ENCODE data around the gene AGBL5.

AGBL5 gene

DNA sequence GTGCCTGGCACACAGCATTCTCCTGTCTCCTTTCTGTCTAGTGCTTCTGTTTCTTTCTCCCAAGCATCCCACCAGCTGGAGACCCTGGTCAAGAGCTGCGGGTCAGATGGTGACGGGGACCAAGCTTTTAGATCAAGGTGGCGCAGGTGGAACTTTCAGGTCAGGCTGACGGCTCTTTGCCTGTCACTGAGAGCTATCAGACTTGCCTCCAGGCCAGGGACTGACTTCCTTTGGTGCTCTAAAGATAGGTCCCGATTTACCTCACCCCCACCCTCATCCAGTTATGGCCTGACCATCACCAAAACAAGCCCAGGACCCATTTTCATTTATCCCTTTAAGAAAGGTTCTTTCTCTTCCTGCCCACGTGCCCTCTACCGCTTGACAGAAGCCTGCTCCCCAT, 25.8 kb downstream of the AGBL5 start:
- DNase-seq (ENCODE audit: low read depth in 2 of 2): no peak

DNA sequence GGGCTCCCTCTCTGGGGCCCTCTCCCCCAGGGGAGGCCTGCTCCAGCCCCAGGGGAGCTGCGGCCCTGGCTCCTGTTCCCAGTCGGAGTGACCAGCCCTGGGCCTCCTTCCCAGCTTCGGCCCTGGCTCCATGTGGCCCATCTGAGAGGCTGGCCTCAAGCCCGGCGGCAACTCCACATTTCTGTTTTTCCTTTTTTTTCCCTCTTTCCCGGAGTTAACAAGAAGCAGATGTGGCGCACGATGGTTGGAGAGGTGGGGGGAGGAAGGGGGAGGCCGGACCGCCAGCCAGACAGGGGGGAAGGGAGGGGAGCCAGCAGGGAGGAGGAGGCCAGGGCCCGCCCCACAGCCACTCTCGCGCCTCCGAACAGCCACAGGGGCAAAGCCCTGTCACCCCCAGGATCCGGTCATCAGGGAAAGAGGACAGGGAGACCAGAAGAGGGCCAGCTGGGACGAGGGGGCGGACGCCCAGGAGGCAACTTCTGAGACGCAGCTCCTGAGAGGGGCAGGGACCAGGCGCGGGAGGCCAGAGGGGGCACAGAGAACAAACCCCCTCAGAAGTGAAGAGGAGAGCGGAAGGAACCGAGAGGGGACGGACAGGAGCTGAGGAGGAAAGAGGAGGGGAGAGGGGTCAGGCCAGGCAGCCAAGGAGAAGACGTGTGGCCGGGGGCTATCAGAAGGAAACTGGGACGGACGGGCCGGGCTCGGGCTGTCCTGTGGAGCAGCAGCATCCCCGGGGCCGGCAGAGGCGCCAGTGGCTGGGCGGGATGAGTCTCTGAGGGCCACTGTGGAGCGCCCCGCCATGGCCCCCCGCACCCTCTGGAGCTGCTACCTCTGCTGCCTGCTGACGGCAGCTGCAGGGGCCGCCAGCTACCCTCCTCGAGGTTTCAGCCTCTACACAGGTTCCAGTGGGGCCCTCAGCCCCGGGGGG, 27.1 kb downstream of the AGBL5 start, which contains the start of gene EMILIN1:
Gene EMILIN1 (plus strand): TSS at position 349 of the 928 bp plus-strand sequence. CDS start 451 bp downstream, at position 800.
- peak; percentile 90 to 93 for DNase-seq (ENCODE audit: low read depth in 2 of 2)

DNA sequence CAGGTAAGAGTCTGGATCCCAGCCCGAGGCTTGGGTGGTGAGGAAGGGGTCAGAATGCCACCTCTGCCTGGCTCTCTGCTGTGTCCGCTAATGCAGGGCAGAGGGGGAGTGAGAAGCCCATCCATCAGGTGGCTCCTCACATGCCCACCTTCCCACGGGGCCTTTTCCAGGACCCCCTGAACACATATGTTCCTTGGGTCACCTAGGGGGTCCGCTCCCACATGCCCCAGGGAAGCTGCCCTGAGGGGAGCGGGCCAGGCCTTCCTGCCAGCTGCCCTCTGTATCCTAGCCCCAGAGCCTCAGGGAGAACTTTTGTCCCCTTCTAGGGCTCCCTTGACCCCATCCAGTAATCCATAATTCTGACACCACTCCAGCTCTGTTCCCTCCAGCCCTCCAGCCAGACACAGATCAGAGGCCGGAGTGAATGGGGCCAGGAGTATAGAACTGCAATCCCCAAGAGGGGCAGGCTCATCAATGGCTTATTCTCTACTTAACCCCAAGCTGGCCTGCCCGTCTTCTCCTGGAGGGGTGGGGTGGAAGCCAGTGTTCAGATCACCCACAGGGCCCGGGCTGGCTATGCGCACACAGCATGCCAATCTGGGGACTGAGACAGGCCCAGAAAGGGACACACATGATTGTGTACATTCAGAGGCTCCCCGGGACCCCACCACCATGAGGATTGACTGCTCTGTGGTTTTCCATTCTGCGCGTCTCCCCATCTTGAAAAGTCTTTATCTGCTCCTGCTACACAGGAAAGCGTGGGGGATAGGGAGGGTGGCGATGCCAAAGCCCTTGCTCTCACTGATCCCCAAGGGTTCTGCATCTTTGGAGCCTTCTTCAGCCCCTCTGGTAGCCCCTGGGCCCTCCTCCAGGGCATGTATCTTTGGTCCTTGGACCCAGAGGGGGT, 28.0 kb downstream of the AGBL5 start:
- DNase-seq (ENCODE audit: low read depth in 2 of 2): no peak

DNA sequence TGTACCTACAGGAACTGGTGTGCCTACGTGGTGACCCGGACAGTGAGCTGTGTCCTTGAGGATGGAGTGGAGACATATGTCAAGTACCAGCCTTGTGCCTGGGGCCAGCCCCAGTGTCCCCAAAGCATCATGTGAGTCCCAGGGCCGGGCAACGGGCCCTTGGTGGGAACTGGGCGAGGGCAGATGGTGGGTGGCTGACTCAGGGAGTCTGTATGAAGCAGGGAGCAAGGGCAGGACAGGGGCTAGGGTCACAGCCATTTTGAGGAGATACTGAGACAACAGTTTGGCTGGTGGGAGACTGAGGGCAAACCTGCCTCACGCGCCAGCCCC, 28.6 kb downstream of the AGBL5 start:
- DNase-seq (ENCODE audit: low read depth in 2 of 2): no peak

DNA sequence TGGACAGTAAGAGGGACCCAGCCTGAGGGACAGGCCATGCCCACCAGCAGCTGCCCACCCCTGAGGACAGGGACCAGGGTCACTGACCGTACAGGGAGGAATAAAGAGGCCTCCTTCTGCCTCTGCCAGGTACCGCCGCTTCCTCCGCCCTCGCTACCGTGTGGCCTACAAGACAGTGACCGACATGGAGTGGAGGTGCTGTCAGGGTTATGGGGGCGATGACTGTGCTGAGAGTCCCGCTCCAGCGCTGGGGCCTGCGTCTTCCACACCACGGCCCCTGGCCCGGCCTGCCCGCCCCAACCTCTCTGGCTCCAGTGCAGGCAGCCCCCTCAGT, 29.1 kb downstream of the AGBL5 start:
- no peak for DNase-seq (ENCODE audit: low read depth in 2 of 2)

DNA sequence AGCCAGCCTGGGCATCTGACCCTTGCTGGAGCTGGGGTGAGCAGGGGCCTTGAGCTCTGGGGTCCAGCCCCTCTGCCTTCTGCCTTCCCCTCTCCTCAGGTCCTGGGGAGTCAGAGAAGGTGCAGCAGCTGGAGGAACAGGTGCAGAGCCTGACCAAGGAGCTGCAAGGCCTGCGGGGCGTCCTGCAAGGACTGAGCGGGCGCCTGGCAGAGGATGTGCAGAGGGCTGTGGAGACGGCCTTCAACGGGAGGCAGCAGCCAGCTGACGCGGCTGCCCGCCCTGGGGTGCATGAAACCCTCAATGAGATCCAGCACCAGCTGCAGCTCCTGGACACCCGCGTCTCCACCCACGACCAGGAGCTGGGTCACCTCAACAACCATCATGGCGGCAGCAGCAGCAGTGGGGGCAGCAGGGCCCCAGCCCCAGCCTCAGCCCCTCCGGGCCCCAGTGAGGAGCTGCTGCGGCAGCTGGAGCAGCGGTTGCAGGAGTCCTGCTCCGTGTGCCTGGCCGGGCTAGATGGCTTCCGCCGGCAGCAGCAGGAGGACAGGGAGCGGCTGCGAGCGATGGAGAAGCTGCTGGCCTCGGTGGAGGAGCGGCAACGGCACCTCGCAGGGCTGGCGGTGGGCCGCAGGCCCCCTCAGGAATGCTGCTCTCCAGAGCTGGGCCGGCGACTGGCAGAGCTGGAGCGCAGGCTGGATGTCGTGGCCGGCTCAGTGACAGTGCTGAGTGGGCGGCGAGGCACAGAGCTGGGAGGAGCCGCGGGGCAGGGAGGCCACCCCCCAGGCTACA, 30.7 kb downstream of the AGBL5 start:
- DNase-seq (ENCODE audit: low read depth in 2 of 2): no peak

DNA sequence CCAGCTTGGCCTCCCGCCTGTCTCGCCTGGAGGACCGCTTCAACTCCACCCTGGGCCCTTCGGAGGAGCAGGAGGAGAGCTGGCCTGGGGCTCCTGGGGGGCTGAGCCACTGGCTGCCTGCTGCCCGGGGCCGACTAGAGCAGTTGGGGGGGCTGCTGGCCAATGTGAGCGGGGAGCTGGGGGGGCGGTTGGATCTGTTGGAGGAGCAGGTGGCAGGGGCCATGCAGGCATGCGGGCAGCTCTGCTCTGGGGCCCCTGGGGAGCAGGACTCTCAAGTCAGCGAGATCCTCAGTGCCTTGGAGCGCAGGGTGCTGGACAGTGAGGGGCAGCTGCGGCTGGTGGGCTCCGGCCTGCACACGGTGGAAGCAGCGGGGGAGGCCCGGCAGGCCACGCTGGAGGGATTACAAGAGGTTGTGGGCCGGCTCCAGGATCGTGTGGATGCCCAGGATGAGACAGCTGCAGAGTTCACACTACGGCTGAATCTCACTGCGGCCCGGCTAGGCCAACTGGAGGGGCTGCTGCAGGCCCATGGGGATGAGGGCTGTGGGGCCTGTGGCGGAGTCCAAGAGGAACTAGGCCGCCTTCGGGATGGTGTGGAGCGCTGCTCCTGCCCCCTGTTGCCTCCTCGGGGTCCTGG, 31.4 kb downstream of the AGBL5 start:
- DNase-seq (ENCODE audit: low read depth in 2 of 2): no peak

DNA sequence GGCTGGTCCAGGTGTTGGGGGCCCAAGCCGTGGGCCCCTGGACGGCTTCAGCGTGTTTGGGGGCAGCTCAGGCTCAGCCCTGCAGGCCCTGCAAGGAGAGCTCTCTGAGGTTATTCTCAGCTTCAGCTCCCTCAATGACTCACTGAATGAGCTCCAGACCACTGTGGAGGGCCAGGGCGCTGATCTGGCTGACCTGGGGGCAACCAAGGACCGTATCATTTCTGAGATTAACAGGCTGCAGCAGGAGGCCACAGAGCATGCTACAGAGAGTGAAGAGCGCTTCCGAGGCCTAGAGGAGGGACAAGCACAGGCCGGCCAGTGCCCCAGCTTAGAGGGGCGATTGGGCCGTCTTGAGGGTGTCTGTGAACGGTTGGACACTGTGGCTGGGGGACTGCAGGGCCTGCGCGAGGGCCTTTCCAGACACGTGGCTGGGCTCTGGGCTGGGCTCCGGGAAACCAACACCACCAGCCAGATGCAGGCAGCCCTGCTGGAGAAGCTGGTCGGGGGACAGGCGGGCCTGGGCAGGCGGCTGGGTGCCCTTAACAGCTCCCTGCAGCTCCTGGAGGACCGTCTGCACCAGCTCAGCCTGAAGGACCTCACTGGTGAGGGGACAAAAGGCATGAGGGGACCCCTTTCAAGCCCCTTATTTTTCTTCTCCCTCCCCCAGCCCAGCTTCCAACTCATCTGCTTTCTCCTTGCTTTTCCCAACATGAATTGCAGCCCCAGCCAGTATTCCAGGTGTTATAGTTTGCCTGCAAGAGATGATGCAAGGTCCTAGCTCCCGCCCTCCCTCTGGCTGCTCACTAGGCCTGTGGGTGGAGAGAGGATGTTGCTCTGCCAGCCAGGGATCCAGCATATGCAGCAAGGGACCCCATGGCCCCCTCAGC, 32.2 kb downstream of the AGBL5 start:
- no peak for DNase-seq (ENCODE audit: low read depth in 2 of 2)

DNA sequence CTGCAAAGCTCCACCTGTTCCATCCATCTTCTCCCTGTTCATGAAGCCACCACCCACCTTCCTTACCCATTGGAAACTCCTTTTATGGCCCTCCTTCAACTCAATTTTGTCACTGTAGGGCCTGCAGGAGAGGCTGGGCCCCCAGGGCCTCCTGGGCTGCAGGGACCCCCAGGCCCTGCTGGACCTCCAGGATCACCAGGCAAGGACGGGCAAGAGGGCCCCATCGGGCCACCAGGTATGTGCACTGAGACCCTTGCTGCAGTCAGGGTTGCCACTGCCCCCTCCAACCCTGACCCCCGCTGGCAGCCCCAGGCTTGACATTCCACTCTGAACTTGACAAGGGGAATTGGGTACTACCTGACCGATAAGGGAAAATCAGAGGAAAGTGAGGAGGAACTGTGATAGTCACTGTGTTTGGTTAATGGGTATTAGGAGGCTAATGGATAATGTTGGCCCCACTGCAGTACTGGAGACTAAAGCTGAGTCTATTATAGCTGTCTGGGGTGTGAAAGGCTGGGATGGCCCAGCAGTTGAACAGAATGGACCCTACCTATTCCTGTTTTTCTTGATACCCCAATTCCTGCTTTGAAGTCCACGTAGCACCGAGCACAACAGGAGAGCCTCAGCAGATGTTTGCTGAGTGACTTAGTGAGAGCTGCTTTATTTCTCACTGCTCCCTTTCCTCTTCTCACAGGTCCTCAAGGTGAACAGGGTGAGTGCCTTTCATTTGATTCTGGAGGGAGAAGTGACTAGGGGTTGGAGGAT, 33.0 kb downstream of the AGBL5 start:
- DNase-seq (ENCODE audit: low read depth in 2 of 2): no peak

DNA sequence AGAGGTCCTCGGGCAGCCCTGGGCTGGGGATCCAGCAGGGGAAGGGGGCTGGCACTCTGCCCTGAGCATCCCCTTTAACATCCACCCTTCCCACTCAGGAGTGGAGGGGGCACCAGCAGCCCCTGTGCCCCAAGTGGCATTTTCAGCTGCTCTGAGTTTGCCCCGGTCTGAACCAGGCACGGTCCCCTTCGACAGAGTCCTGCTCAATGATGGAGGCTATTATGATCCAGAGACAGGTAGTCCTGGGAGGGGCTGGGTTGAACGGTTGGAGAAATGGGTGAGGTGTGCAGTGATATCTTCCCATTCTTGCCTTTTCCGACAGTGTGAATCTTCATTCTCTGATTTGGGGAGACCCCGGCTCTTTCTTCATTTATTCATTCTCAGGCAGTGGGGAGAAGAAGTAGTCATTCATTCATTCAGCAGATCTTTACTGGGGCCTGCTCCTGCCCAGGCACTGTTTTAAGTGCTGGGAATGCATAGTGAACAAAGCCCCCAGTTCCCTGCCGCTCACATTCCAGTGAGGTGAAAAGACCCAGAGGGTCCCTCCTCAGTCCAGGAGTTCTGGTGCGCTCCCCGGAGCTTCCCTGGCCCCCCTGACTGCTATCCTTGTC, 33.7 kb downstream of the AGBL5 start:
- DNase-seq (ENCODE audit: low read depth in 2 of 2): no peak

DNA sequence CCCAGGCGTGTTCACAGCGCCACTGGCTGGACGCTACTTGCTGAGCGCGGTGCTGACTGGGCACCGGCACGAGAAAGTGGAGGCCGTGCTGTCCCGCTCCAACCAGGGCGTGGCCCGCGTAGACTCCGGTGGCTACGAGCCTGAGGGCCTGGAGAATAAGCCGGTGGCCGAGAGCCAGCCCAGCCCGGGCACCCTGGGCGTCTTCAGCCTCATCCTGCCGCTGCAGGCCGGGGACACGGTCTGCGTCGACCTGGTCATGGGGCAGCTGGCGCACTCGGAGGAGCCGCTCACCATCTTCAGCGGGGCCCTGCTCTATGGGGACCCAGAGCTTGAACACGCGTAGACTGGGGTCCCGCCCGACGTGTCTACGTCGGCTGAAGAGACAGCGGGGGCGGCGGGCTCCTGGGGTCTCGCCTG, 34.2 kb downstream of the AGBL5 start:
- no peak for DNase-seq (ENCODE audit: low read depth in 2 of 2)

DNA sequence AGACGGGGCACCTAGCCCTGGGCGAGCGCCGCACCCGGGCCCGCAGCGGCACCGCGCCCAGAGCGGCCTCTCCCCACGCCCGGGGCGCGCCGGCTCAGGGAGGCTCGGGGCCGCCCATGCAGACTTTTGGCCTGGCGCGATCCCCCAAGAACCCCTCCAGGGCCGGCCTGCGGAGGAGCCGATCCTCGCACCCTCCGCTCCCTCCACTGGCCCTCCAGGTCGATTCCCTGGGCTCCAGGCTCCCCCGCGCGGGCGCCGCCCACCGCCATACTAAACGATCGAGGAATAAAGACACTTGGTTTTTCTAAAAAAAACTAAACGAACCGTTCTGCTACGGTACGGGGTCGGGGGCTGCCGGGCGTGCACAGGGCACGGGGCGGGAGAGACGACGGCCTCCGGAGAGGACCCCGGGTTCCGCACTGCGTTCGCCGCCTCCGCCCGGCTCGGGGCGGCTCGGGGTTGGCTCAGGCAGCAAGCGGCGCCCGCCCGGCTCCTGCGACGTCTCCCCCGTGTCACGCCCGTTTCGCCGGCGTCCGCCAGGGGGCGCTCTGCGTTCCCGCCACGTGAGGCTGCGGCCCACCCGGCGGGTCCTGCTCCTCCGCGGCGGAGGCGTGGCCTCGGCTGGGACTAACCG, 34.7 kb downstream of the AGBL5 start:
- DNase-seq (ENCODE audit: low read depth in 2 of 2): peak; percentile 78 to 79

DNA sequence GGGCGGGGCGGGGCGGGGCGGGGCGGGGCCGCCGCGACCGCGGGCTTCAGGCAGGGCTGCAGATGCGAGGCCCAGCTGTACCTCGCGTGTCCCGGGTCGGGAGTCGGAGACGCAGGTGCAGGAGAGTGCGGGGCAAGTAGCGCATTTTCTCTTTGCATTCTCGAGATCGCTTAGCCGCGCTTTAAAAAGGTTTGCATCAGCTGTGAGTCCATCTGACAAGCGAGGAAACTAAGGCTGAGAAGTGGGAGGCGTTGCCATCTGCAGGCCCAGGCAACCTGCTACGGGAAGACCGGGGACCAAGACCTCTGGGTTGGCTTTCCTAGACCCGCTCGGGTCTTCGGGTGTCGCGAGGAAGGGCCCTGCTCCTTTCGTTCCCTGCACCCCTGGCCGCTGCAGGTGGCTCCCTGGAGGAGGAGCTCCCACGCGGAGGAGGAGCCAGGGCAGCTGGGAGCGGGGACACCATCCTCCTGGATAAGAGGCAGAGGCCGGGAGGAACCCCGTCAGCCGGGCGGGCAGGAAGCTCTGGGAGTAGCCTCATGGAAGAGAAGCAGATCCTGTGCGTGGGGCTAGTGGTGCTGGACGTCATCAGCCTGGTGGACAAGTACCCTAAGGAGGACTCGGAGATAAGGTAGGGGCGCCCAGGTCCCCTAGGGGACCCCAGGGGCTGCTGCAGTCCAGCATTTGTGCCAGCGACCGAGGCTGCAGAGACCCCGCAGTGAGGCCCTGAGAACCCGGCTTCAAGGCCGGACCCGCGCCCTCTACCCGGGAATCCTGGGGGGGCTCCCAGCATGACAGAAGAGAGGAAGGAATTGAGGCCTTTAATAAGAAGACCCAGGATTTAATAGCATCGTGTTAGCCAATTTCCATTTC, 35.5 kb downstream of the AGBL5 start, which contains the start of gene KHK:
Gene KHK (plus strand): TSS at position 49 of the 870 bp plus-strand sequence. CDS start 488 bp downstream, at position 537.
- no peak for DNase-seq (ENCODE audit: low read depth in 2 of 2)

DNA sequence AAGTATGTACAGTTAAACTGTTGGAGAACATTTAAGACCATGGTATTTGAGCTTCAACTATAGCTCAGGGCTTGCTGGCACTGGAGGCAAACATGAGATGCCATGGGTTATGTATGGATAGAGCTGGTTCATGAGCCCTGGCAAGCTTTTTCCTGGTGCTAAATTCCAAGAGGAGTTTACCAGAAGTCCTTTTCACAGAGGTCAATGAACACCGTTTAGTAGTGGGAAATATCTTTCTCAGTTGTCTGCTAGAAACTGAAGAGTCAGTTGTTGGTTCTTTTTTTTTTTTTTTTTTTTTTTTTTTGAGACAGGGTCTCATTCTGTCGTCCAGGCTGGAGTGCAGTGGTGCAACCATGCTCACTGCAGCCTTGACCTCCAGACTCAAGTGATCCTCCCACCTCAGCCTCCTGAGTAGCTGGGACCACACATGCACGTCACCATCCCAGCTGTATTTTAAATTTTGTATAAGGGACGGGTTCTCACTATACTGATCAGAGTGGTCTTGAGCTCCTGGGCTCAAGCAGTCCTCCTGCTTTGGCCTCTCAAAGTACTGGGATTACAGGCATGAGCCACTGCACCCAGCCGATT, 36.4 kb downstream of the AGBL5 start:
- DNase-seq (ENCODE audit: low read depth in 2 of 2): no peak

DNA sequence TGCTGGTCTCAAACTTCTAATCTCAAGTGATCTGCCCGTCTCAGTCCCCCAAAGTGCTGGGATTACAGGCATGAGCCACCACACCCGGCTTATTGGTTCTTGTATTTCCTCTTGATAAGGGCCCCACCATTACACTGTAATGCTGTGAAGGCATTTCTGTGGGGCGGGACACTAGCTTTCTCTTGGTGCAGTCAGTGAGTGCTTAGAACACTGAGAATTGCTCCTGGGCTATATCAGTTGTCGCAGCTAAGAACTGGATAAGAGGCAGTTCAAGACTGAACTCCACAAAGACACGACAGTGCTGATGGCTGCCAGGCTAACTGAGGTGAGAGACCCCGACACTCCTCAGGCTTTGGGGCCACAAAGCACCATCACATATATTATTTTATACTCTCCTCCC, 37.2 kb downstream of the AGBL5 start:
- no peak for DNase-seq (ENCODE audit: low read depth in 2 of 2)

DNA sequence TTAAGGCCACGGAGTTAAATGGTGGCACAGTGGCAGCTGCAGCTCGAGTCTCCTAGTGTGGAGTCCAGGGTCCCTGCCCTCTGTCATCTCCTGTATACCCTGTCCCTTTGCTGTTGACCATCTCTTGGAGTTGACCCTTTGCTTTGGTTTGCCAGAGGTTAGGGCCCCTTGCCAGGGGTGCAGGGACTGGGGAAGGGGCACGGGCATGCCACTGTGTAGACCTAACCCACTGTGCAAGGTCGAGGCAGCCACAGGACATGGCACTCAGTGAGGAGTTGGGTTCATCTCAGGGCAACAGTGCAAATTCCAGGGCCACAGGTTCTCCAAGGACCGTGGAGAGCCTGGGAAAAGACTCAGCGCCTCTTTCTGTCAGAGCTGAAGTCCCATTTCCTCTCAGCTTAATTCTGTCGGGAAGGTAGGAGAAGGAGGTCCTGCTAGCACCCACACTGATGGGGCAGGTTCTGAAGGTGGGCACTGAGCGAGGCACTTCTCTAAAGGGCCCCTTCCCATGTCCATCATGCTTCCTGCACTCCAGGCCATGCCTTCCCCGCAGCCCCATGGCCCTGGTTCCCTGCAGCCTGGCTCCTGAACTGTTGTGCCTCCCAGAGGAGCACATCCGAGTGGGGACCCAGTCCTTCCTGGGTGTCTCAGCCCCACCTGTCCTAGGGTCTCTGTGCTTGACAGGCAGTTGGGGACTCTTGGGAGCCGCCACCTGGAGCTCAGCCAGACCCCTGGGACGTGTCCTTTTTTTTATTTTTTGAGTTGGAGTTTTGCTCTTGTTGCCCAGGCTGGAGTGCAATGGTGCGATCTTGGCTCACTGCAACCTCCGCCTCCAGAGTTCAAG, 37.9 kb downstream of the AGBL5 start:
- no peak for DNase-seq (ENCODE audit: low read depth in 2 of 2)
